GM23338 (cell line): ENCODE measurements around the gene RYR2. TPM values are rescaled to one million over a fixed set of nuclear protein-coding genes. Genes with fewer than 3 reads are reported as not detected.

Experiments used
- ATAC-seq: fragments of 200-7000 bp; cut with Tn5 transposase; 3 replicates; pipeline ENCODE4 v1.9.1; 2020
- DNase-seq: peaks from one replicate; pipeline ENCODE4 v3.0.0-alpha.2; 2015; ENCODE audit warnings: low spot score
- H2AFZ ChIP-seq: fragments of 200-600 bp; sonication (generic); 2 replicates; pipeline ENCODE4 v1.8.0; 2016; ENCODE audit warnings: antibody characterized with exemption, mild to moderate bottlenecking, moderate library complexity
- H3F3A ChIP-seq: fragments of 200-600 bp; sonication (generic); replicated peaks from 2 replicates; pipeline ENCODE4 v1.8.0; 2017; ENCODE audit warnings: antibody characterized with exemption, mixed run types, low read depth
- H3K27ac ChIP-seq: fragments of 200-600 bp; sonication (generic); 2 replicates; pipeline ENCODE4 v1.6.1; 2016; ENCODE audit warnings: low read depth
- H3K27me3 ChIP-seq: fragments of 200-600 bp; sonication (generic); 2 replicates; pipeline ENCODE4 v1.8.0; 2016; ENCODE audit warnings: mild to moderate bottlenecking, mixed run types, moderate library complexity; ENCODE audit not compliant: insufficient read depth
- H3K36me3 ChIP-seq: fragments of 200-600 bp; sonication (generic); 2 replicates; pipeline ENCODE4 v1.8.0; 2016; ENCODE audit warnings: mild to moderate bottlenecking; ENCODE audit not compliant: insufficient read depth
- H3K4me1 ChIP-seq: fragments of 200-600 bp; sonication (generic); 2 replicates; pipeline ENCODE4 v1.8.0; 2016; ENCODE audit warnings: mild to moderate bottlenecking, moderate library complexity; ENCODE audit not compliant: insufficient read depth
- H3K4me2 ChIP-seq: fragments of 200-600 bp; sonication (generic); 2 replicates; pipeline ENCODE4 v1.7.1; 2017; ENCODE audit warnings: mixed run types
- H3K4me3 ChIP-seq: fragments of 200-600 bp; sonication (generic); 2 replicates; pipeline ENCODE4 v1.6.1; 2016; ENCODE audit warnings: mixed run types
- H3K79me2 ChIP-seq: fragments of 200-600 bp; sonication (generic); replicated peaks from 2 replicates; pipeline ENCODE4 v1.8.0; 2017; ENCODE audit warnings: mild to moderate bottlenecking; ENCODE audit not compliant: insufficient read depth
- H3K9me2 ChIP-seq: fragments of 200-600 bp; sonication (generic); 2 replicates; pipeline ENCODE4 v1.8.0; 2017; ENCODE audit not compliant: insufficient read depth
- H4K20me1 ChIP-seq: fragments of 200-600 bp; sonication (generic); replicated peaks from 2 replicates; pipeline ENCODE4 v1.8.0; 2017; ENCODE audit warnings: mild to moderate bottlenecking; ENCODE audit not compliant: insufficient read depth
- H3K27ac Mint-ChIP-seq: 2 replicates; pipeline ENCODE4 v1.8.0; 2020; ENCODE audit warnings: inconsistent platforms, mild to moderate bottlenecking, moderate library complexity, mixed read lengths
- H3K27me3 Mint-ChIP-seq: 3 replicates; pipeline ENCODE4 v1.8.0; 2022; ENCODE audit warnings: low read depth, mild to moderate bottlenecking, moderate library complexity, mixed read lengths, inconsistent platforms; ENCODE audit not compliant: insufficient read depth, poor library complexity
- H3K36me3 Mint-ChIP-seq: 3 replicates; pipeline ENCODE4 v1.8.0; 2021; ENCODE audit warnings: low read depth, mild to moderate bottlenecking, inconsistent platforms, moderate library complexity, mixed read lengths
- H3K4me1 Mint-ChIP-seq: 3 replicates; pipeline ENCODE4 v1.8.0; 2020; ENCODE audit warnings: mild to moderate bottlenecking, inconsistent platforms, mixed read lengths
- H3K4me3 Mint-ChIP-seq: 3 replicates; pipeline ENCODE4 v1.8.0; 2021; ENCODE audit warnings: moderate library complexity, mild to moderate bottlenecking, inconsistent platforms, mixed read lengths
- H3K9me3 Mint-ChIP-seq: 3 replicates; pipeline ENCODE4 v1.8.0; 2020; ENCODE audit warnings: moderate library complexity, mild to moderate bottlenecking, inconsistent platforms, mixed read lengths
- CREB1 ChIP-seq: fragments of 250-450 bp; sonication (Bioruptor Pico); IDR thresholded peaks from 2 replicates; pipeline ENCODE4 v1.5.0; 2020; ENCODE audit warnings: low read depth, mild to moderate bottlenecking, moderate library complexity
- CTCF ChIP-seq, 2 experiments: fragments of 200-600 bp in 1 of 2; sonication (generic) in 1 of 2; conservative IDR thresholded peaks; 2 replicates each; pipeline versions ENCODE4 v1.5.1 to v1.6.1; 2016 to 2017; ENCODE audit warnings: antibody characterized with exemption in 2 of 2, low read depth in 2 of 2, mild to moderate bottlenecking in 2 of 2, moderate library complexity in 1 of 2
- ETS1 ChIP-seq: IDR thresholded peaks from 2 replicates; pipeline ENCODE4 v1.6.1; 2016; ENCODE audit warnings: antibody characterized with exemption
- EZH2 ChIP-seq: fragments of 200-600 bp; sonication (generic); IDR thresholded peaks from one replicate; pipeline ENCODE4 v1.8.0; 2017; ENCODE audit warnings: antibody characterized with exemption, mild to moderate bottlenecking, low read depth; ENCODE audit not compliant: unreplicated experiment
- EZH2phosphoT487 ChIP-seq: fragments of 200-600 bp; sonication (generic); IDR thresholded peaks from one replicate; pipeline ENCODE4 v1.8.1; 2018; ENCODE audit warnings: antibody characterized with exemption; ENCODE audit not compliant: unreplicated experiment
- JUNB ChIP-seq: IDR thresholded peaks from one replicate; pipeline ENCODE4 v1.6.1; 2016; ENCODE audit warnings: antibody characterized with exemption; ENCODE audit not compliant: unreplicated experiment
- NANOG ChIP-seq: IDR thresholded peaks from 2 replicates; pipeline ENCODE4 v1.6.1; 2016; ENCODE audit warnings: antibody characterized with exemption, borderline replicate concordance
- POLR2AphosphoS5 ChIP-seq: IDR thresholded peaks from 2 replicates; pipeline ENCODE4 v1.6.1; 2016; ENCODE audit warnings: antibody characterized with exemption, low read depth
- REST ChIP-seq: IDR thresholded peaks from one replicate; pipeline ENCODE4 v1.6.1; 2018; ENCODE audit warnings: antibody characterized with exemption; ENCODE audit not compliant: unreplicated experiment
- STAT1 ChIP-seq: IDR thresholded peaks from one replicate; pipeline ENCODE4 v1.6.1; 2016; ENCODE audit warnings: antibody characterized with exemption; ENCODE audit not compliant: unreplicated experiment
- ZNF114 ChIP-seq: fragments of 250-450 bp; sonication (Bioruptor Pico); IDR thresholded peaks from 2 replicates; pipeline ENCODE4 v1.5.0; 2020; ENCODE audit warnings: mild to moderate bottlenecking, moderate library complexity
- ZNF331 ChIP-seq: fragments of 250-450 bp; sonication (Bioruptor Pico); IDR thresholded peaks from 2 replicates; pipeline ENCODE4 v1.5.0; 2020; ENCODE audit warnings: low read depth, mild to moderate bottlenecking, moderate library complexity
- ZNF462 ChIP-seq: fragments of 250-450 bp; sonication (Bioruptor Pico); IDR thresholded peaks from 2 replicates; pipeline ENCODE4 v1.5.0; 2020; ENCODE audit warnings: mild to moderate bottlenecking, moderate library complexity
- polyA plus RNA-seq: library from polyadenylated mRNA; unstranded; fragments of >200 nt; fragmentation: Nextera tagmentation; extraction: Ambion mirVana; gene quantifications from 2 replicates; pipeline ENCODE4 v1.2.1, GENCODE V29; 2016
- total RNA-seq: library from RNA; depleted of rRNA; stranded (reverse); fragments of >200 nt; shearing (Covaris generic); gene quantifications from 2 replicates; pipeline ENCODE4 v1.2.3, GENCODE V29; 2014

Gene RYR2
- total and polyA plus RNA-seq, 2 experiments from 2014 or later, result 8.9 to 10.0 TPM

- no peaks in the 10 kb centered on the region for H3K9me3 Mint-ChIP-seq
- ATAC-seq, result no peak
- no peaks in the 10 kb centered on the region for H3K27me3 ChIP-seq
- no peak overlapping the region for H3K4me3 ChIP-seq
- H3K4me1 Mint-ChIP-seq, result no peaks in the 10 kb centered on the region
- no peaks in the 10 kb centered on the region; the same call in 2 of the 3 replicates for H3K36me3 Mint-ChIP-seq
- H3K79me2 ChIP-seq, result 0 out of 2 replicates have a peak, but pooled peaks cover 7% of the 10 kb centered on the region
- no peak overlapping the region for H3K27ac ChIP-seq
- H3K4me3 Mint-ChIP-seq, result no peak overlapping the region
- no peaks in the 10 kb centered on the region for H3K9me2 ChIP-seq
- no peak for TF ChIP-seq EZH2phosphoT487
- TF ChIP-seq REST, result no peak
- TF ChIP-seq EZH2, result no peak
- TF ChIP-seq JUNB, result no peak
- TF ChIP-seq ETS1, result no peak
- no peak for TF ChIP-seq CTCF (conservative IDR thresholded peaks at IDR 0.05; ENCODE audit: low read depth in 2 of 2)
- TF ChIP-seq NANOG, result no peak
- no peak for TF ChIP-seq ZNF331 (CRISPR knock-in tag)
- TF ChIP-seq STAT1, result no peak
- no peak for TF ChIP-seq ZNF462
- TF ChIP-seq POLR2AphosphoS5, result no peak
- TF ChIP-seq CREB1 (CRISPR knock-in tag), result no peak
- TF ChIP-seq ZNF114 (CRISPR knock-in tag), result no peak
- H3K27me3 Mint-ChIP-seq, result peaks cover 5% of the 10 kb centered on the region
- no peak overlapping the region for H3K4me2 ChIP-seq
- no peaks in the 10 kb centered on the region for H3K36me3 ChIP-seq
- no peak overlapping the region for H2AFZ ChIP-seq
- H3K27ac Mint-ChIP-seq, result no peak overlapping the region
- no peaks in the 10 kb centered on the region for H4K20me1 ChIP-seq
- peaks cover 13% of the 10 kb centered on the region for H3K4me1 ChIP-seq
- H3F3A ChIP-seq, result no peaks in the 10 kb centered on the region
- DNase-seq, result no peak
Observed at GRCh38 chr1:237320890-237321289, 278.9 kb downstream of the RYR2 start.
